Hepatocyte (in vitro differentiated cells): ENCODE measurements around the gene SH3PXD2A. TPM values are rescaled to one million over a fixed set of nuclear protein-coding genes. Genes with fewer than 3 reads are reported as not detected.
A peak's percentile ranks its signal among the peaks of the same experiment; 100 is the strongest.

Experiments used
- DNase-seq: peaks from one replicate; pipeline ENCODE4 v3.0.0-alpha.2; 2016; ENCODE audit warnings: low spot score
- H2AFZ ChIP-seq: fragments of 200-600 bp; sonication (generic); 2 replicates; pipeline ENCODE4 v1.6.0; 2016; ENCODE audit warnings: antibody characterized with exemption, mild to moderate bottlenecking
- H3K27ac ChIP-seq: fragments of 200-600 bp; sonication (generic); 2 replicates; pipeline ENCODE4 v1.5.1; 2016; ENCODE audit warnings: mild to moderate bottlenecking
- H3K27me3 ChIP-seq: fragments of 200-600 bp; sonication (generic); 2 replicates; pipeline ENCODE4 v1.6.1; 2016
- H3K36me3 ChIP-seq: fragments of 200-600 bp; sonication (generic); replicated peaks from 2 replicates; pipeline ENCODE4 v1.5.1; 2016; ENCODE audit warnings: low read depth; ENCODE audit not compliant: insufficient read depth
- H3K4me1 ChIP-seq: fragments of 200-600 bp; sonication (generic); 2 replicates; pipeline ENCODE4 v1.5.1; 2016; ENCODE audit warnings: mild to moderate bottlenecking, moderate library complexity; ENCODE audit not compliant: insufficient read depth
- H3K4me2 ChIP-seq: fragments of 200-600 bp; sonication (generic); 2 replicates; pipeline ENCODE4 v1.6.0; 2016
- H3K4me3 ChIP-seq: fragments of 200-600 bp; sonication (generic); 2 replicates; pipeline ENCODE4 v1.5.1; 2016; ENCODE audit warnings: mild to moderate bottlenecking
- H3K79me2 ChIP-seq: fragments of 200-600 bp; sonication (generic); 2 replicates; pipeline ENCODE4 v1.6.0; 2017; ENCODE audit warnings: mild to moderate bottlenecking
- H3K9me2 ChIP-seq: fragments of 200-600 bp; sonication (generic); replicated peaks from 2 replicates; pipeline ENCODE4 v1.6.0; 2017; ENCODE audit warnings: mild to moderate bottlenecking; ENCODE audit not compliant: insufficient read depth
- H3K9me3 ChIP-seq: fragments of 200-600 bp; sonication (generic); 2 replicates; pipeline ENCODE4 v1.5.1; 2016; ENCODE audit warnings: low read depth, mild to moderate bottlenecking
- H4K20me1 ChIP-seq: fragments of 200-600 bp; sonication (generic); 2 replicates; pipeline ENCODE4 v1.6.0; 2016; ENCODE audit warnings: mild to moderate bottlenecking; ENCODE audit not compliant: insufficient read depth, poor library complexity, severe bottlenecking
- CTCF ChIP-seq: fragments of 200-600 bp; sonication (generic); IDR thresholded peaks from 2 replicates; pipeline ENCODE4 v1.5.1; 2016; ENCODE audit warnings: antibody characterized with exemption, mild to moderate bottlenecking; ENCODE audit not compliant: poor library complexity
- EZH2 ChIP-seq: fragments of 200-600 bp; sonication (generic); IDR thresholded peaks from 2 replicates; pipeline ENCODE4 v1.6.1; 2016; ENCODE audit warnings: antibody characterized with exemption, mild to moderate bottlenecking, borderline replicate concordance
- EZH2phosphoT487 ChIP-seq: fragments of 200-600 bp; sonication (generic); IDR thresholded peaks from one replicate; pipeline ENCODE4 v1.6.1; 2018; ENCODE audit warnings: antibody characterized with exemption, mild to moderate bottlenecking, low read depth, moderate library complexity; ENCODE audit not compliant: unreplicated experiment, severe bottlenecking
- WGBS: methylation state at CpG from one replicate; pipeline ENCODE4 v1.1.6; 2016; ENCODE audit warnings: low lambda C conversion rate; ENCODE audit errors: missing lambda C conversion rate; 5-methylcytosine and 5-hydroxymethylcytosine counted together
- polyA plus RNA-seq: library from polyadenylated mRNA; unstranded; fragments of >200 nt; fragmentation: Nextera tagmentation; extraction: Ambion mirVana; gene quantifications from 2 replicates; pipeline ENCODE4 v1.2.1, GENCODE V29; 2016
- total RNA-seq: library from RNA; depleted of rRNA; stranded (reverse); fragments of >200 nt; gene quantifications from 2 replicates; pipeline ENCODE4 v1.2.3, GENCODE V29; 2014

Gene SH3PXD2A
- total and polyA plus RNA-seq, 2 experiments from 2014 or later = 8.4 to 13.6 TPM

GRCh38 chr10:103676851-103677417 lies 178.4 kb downstream of the SH3PXD2A start:
- Histone ChIP-seq H3K79me2 (peaks cover 10% of the 10 kb centered on the region), H3K4me3 (no peak overlapping the region), H3K9me3 (no peaks in the 10 kb centered on the region), H3K4me1 (peaks cover 21% of the 10 kb centered on the region), H3K36me3 (no peaks in the 10 kb centered on the region), H3K4me2 (peak overlapping the region; percentile 68), H4K20me1 (no peaks in the 10 kb centered on the region), H2AFZ (no peak overlapping the region), H3K27me3 (no peaks in the 10 kb centered on the region), H3K9me2 (no peaks in the 10 kb centered on the region), H3K27ac (peak overlapping the region; percentile 97)
- TF ChIP-seq CTCF (no peak), EZH2 (no peak), EZH2phosphoT487 (no peak)
- 68% methylated on average over 16 of the region's 16 CpGs for WGBS
- no peak for DNase-seq

- H3K79me2 ChIP-seq = peaks cover 10% of the 10 kb centered on the region
- no peak overlapping the region for H2AFZ ChIP-seq
- no peaks in the 10 kb centered on the region for H4K20me1 ChIP-seq
- H3K4me3 ChIP-seq = no peak overlapping the region
- DNase-seq = peak; percentile 59
- H3K4me1 ChIP-seq = peaks cover 21% of the 10 kb centered on the region
- H3K4me2 ChIP-seq = peak overlapping the region; percentile 68
- TF ChIP-seq EZH2 = no peak
- TF ChIP-seq EZH2phosphoT487 = no peak
- TF ChIP-seq CTCF = no peak
- peak overlapping the region; percentile 97 for H3K27ac ChIP-seq
- WGBS = 67% methylated on average over 7 of the region's 7 CpGs
- H3K27me3 ChIP-seq = no peaks in the 10 kb centered on the region
- no peaks in the 10 kb centered on the region for H3K9me3 ChIP-seq
- no peaks in the 10 kb centered on the region for H3K9me2 ChIP-seq
- no peaks in the 10 kb centered on the region for H3K36me3 ChIP-seq
These were observed 179.2 kb downstream of the SH3PXD2A start for GRCh38 chr10:103676058-103676785.

DNA sequence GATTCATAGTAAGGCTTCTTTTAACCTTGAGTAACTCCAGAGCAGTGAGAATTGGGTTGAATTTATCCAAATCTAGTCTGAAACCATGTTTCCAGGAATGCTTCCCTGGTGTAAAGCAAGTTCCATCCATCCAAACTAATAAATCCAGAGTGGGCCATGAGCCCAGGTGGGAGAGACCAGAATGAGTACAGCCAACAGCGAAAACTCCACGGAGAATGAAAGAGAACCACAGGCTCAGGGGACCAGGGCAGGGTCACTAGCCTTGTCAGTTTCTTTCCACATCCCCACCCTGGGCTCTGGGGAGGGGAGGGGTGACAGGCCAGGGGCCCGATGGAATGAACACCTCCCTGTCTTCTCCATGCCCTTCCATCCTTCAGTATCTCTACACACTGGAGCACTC lies 181.8 kb downstream of the SH3PXD2A start:
- Histone ChIP-seq H3K4me1 (peaks cover 19% of the 10 kb centered on the region), H3K27ac (no peak overlapping the region), H4K20me1 (no peaks in the 10 kb centered on the region), H3K4me2 (no peak overlapping the region), H3K79me2 (peaks cover 8% of the 10 kb centered on the region), H3K27me3 (no peaks in the 10 kb centered on the region), H3K36me3 (no peaks in the 10 kb centered on the region), H3K9me3 (no peaks in the 10 kb centered on the region), H3K9me2 (no peaks in the 10 kb centered on the region), H3K4me3 (no peak overlapping the region), H2AFZ (no peak overlapping the region)
- 91% methylated on average over 3 of the region's 3 CpGs for WGBS
- no peak for TF ChIP-seq EZH2phosphoT487
- no peak for TF ChIP-seq EZH2
- TF ChIP-seq CTCF = no peak
- no peak for DNase-seq
